ENCODE results near the gene KRTAP10-1.

The KRTAP10-1 gene

DNA sequence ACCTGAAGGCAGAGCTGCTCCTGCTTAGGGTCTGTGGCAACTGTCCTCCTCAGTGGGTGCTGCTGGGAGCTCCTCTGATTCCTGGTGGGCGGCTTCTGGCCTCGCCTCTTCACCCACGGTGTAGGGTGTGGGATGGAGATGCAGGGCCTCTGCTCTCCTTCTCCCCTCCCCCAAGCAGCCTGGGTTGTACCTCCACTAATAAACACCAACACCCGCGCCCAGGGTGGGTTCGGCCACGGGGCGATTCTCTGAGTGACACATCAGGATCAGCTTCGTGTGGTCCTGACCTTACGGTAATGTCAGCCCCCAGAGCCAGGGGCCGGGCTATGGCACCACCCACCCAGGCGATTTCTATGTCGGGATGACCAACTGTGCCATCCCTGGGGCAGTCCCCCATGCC is 23.7 kb downstream of the KRTAP10-1 start:
- no peaks in the 10 kb centered on the region for H3K27me3 ChIP-seq
- no peak overlapping the region for H3K4me3 ChIP-seq
- H3K4me2 ChIP-seq: peak overlapping the region in 4 of 11 experiments; percentile 68 to 78 (median 75); a peak in 3 of 22 replicates

DNA sequence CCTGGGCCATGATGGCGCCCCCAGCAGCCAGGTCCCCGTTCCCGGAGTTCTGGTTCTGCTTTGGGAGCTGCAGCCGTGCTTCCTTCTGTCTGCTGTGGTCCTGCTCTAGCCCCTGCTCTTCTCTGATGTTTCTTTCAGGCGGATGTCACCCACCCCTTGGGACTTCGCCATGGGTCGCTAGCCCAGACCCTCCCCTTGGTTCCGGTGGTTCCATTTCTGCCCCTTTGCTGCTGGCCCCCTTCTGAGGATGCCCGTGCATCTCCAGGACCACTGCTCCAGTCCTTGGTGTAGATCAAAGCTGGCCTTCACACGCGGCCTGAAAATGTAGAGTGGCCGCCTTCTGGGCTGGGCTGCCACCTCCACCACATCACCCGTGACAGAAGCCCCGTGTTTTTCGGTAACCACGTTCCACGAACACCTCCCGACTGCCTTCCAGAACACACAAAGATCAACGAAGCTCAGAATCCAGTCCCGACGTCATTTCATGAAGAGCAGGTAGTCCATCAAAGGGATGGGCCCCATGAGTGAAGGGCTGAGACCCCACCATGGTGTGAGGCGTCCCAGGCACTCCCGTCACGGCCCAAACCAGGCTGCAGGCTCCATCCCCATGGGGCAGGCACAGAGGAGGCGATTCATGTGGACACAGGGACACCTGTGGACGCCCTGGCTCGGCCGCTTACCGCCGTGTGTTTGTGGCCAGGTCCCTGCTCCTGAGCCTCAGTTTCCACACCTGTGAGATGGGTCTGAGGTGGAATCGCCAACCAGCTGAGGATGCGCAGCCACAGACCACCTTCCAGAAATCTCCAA is 24.4 kb downstream of the KRTAP10-1 start:
- Histone ChIP-seq H3K4me3 (no peak overlapping the region), H3K27ac (peak overlapping the region in 6 of 11 experiments; percentile 18 to 57 (median 38); a peak in 10 of 22 replicates), H3K9ac (peak overlapping the region in 4 of 11 experiments; percentile 11 to 35 (median 18); a peak in 5 of 22 replicates), H3K4me1 (peaks cover 5 to 32% (median 24%) of the 10 kb centered on the region in 10 experiments), H3K36me3 (peaks cover 0 to 10% (median 0%) of the 10 kb centered on the region in 11 experiments; a peak in 1 of 22 replicates), H3K4me2 (peak overlapping the region in 9 of 11 experiments; percentile 43 to 84 (median 74); a peak in 18 of 22 replicates), H4K20me1 (peaks cover 0 to 18% (median 0%) of the 10 kb centered on the region in 11 experiments; a peak in 2 of 22 replicates), H3K9me3 (replicated peaks in 1 of 11) (peaks cover 0 to 18% (median 0%) of the 10 kb centered on the region in 11 experiments; a peak in 3 of 22 replicates), H3K27me3 (no peaks in the 10 kb centered on the region)
- peak in 1 of 11 experiments; percentile 1; a peak in 2 of 22 replicates for TF ChIP-seq Cebpa-rat (IDR thresholded peaks at IDR 0.05)

More for the DNA sequence above, 23.7 kb downstream of the KRTAP10-1 start:
- H3K36me3 ChIP-seq: peaks cover 0 to 3% (median 0%) of the 10 kb centered on the region in 11 experiments; a peak in 1 of 22 replicates
- TF ChIP-seq Cebpa-rat (IDR thresholded peaks at IDR 0.05): no peak
- H3K4me1 ChIP-seq: peaks cover 0 to 29% (median 21%) of the 10 kb centered on the region in 10 experiments; a peak in 17 of 20 replicates
- no peak overlapping the region for H3K9ac ChIP-seq
- H3K9me3 ChIP-seq (replicated peaks in 1 of 11): peaks cover 0 to 18% (median 0%) of the 10 kb centered on the region in 11 experiments; a peak in 3 of 22 replicates
- peaks cover 0 to 11% (median 0%) of the 10 kb centered on the region in 11 experiments; a peak in 1 of 22 replicates for H4K20me1 ChIP-seq
- H3K27ac ChIP-seq: no peak overlapping the region

DNA sequence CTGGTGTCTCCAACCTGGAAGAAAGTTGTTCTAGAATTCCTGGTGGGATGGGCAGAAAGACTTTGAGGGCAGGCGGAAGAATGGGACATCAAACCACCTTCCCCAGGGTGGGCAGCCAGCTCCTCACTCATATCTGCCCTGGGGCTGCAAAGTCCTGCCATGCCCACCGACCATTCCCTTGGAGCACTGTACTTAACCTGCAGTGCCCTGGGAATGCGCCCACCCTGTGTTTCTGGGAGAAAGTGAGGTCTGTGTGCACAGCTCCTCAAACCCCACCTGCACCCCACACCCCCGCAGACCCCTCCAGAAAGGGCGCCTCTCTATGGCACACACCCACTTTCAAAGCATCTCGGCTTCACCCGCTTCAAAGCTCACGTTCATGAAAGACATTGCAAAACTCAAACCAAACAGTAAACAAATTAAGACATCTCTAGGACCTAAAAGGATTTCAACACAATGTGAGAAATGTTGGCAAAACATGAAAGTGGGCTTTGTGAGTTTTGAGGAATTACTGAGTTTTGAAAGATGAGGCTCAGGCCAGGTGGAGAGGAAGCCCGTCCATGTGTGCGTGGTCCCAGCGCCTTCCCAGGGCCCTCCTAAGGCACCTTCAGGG is 25.1 kb downstream of the KRTAP10-1 start:
- Histone ChIP-seq H3K36me3 (peaks cover 0 to 10% (median 0%) of the 10 kb centered on the region in 11 experiments; a peak in 2 of 22 replicates), H3K4me2 (peak overlapping the region in 9 of 11 experiments; percentile 43 to 84 (median 74); a peak in 18 of 22 replicates), H3K4me1 (peaks cover 10 to 39% (median 32%) of the 10 kb centered on the region in 10 experiments), H3K9me3 (replicated peaks in 1 of 11) (peaks cover 0 to 18% (median 0%) of the 10 kb centered on the region in 11 experiments; a peak in 3 of 22 replicates), H3K27ac (peak overlapping the region in 5 of 11 experiments; percentile 29 to 57 (median 43); a peak in 9 of 22 replicates), H3K27me3 (no peaks in the 10 kb centered on the region), H3K4me3 (no peak overlapping the region), H4K20me1 (peaks cover 0 to 26% (median 0%) of the 10 kb centered on the region in 11 experiments; a peak in 2 of 22 replicates), H3K9ac (peak overlapping the region in 4 of 11 experiments; percentile 11 to 35 (median 18); a peak in 5 of 22 replicates)
- peak in 3 of 11 experiments; percentile 22 to 62 (median 39); a peak in 2 of 22 replicates for TF ChIP-seq Cebpa-rat (IDR thresholded peaks at IDR 0.05)

DNA sequence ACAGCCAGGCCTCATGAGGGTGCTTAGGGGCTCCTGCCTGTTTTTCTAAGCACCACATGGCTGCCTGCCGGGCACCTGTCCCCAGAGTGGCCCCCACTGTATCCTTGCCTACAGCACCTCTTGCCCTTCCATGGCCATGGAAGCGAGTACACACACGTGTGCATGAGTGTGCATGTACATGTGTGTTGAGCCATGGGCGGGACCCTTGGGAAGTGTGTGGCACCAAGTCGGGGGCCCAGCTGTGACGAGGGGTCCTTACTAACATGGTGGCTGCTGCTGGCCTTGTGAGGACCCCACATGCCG is 25.8 kb downstream of the KRTAP10-1 start:
- H3K9me3 ChIP-seq (replicated peaks in 1 of 11): peaks cover 0 to 12% (median 0%) of the 10 kb centered on the region in 11 experiments; a peak in 2 of 22 replicates
- H3K27ac ChIP-seq: peak overlapping the region in 3 of 11 experiments; percentile 25 to 52 (median 39); a peak in 4 of 22 replicates
- no peak overlapping the region for H3K9ac ChIP-seq
- TF ChIP-seq Cebpa-rat (IDR thresholded peaks at IDR 0.05): no peak
- H3K4me1 ChIP-seq: peaks cover 10 to 43% (median 34%) of the 10 kb centered on the region in 10 experiments
- H3K36me3 ChIP-seq: peaks cover 0 to 10% (median 0%) of the 10 kb centered on the region in 11 experiments; a peak in 2 of 22 replicates
- no peak overlapping the region for H3K4me3 ChIP-seq
- peak overlapping the region in 9 of 11 experiments; percentile 43 to 84 (median 74); a peak in 14 of 22 replicates for H3K4me2 ChIP-seq
- H3K27me3 ChIP-seq: no peaks in the 10 kb centered on the region
- peaks cover 0 to 27% (median 0%) of the 10 kb centered on the region in 11 experiments; a peak in 2 of 22 replicates for H4K20me1 ChIP-seq

DNA sequence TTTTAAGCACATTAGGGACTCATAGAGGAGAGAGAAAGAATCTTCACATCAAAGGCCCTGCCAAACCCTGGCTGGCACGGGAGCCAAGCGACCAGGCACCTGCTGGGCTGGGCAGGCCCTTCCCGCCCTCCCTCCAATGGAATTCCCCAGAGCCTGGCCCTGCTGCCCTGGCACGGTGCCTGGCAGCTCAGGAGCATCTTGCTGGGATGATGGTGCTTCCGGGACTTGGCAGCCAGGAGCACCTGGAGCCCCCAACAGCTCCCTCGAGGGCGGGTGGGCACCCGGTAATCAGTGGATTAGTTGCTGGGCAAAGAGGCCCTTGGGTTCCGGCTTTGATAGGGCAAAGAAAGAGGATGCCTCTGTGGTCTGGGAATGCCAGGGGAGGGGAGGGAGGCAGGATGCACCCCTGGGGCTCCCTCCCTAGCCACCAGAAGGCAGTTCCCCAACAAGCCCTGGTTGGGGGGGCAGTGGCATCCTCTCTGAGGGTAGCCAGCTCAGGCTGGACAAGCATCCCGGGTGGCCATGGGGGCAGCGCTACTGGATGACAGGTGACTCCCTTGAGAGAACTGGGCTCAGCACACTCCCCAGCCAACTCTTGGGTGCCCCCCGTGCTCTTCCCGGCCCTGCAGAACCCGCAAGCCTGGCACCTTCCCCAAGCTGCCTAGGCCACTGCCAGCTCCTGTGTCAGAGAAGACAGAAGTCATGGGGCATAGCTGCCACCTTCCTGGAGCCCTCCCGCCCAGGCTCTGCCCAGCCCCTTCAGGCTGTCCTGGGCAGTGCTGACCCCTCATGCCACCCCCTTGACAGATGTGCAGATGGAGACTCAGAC is 26.4 kb downstream of the KRTAP10-1 start:
- Histone ChIP-seq H3K9ac (no peak overlapping the region), H3K27me3 (no peaks in the 10 kb centered on the region), H3K4me1 (peaks cover 10 to 43% (median 34%) of the 10 kb centered on the region in 10 experiments), H3K4me2 (peak overlapping the region in 4 of 11 experiments; percentile 68 to 78 (median 76); a peak in 2 of 22 replicates), H3K9me3 (replicated peaks in 1 of 11) (peaks cover 0 to 12% (median 0%) of the 10 kb centered on the region in 11 experiments; a peak in 2 of 22 replicates), H3K4me3 (no peak overlapping the region), H4K20me1 (peaks cover 0 to 27% (median 0%) of the 10 kb centered on the region in 11 experiments; a peak in 2 of 22 replicates), H3K36me3 (peaks cover 0 to 15% (median 4%) of the 10 kb centered on the region in 11 experiments; a peak in 7 of 22 replicates), H3K27ac (0 out of 22 replicates have a peak overlapping the region, but pooled peaks of 1 of the 11 experiments have one; percentile 52)
- no peak for TF ChIP-seq Cebpa-rat (IDR thresholded peaks at IDR 0.05)

DNA sequence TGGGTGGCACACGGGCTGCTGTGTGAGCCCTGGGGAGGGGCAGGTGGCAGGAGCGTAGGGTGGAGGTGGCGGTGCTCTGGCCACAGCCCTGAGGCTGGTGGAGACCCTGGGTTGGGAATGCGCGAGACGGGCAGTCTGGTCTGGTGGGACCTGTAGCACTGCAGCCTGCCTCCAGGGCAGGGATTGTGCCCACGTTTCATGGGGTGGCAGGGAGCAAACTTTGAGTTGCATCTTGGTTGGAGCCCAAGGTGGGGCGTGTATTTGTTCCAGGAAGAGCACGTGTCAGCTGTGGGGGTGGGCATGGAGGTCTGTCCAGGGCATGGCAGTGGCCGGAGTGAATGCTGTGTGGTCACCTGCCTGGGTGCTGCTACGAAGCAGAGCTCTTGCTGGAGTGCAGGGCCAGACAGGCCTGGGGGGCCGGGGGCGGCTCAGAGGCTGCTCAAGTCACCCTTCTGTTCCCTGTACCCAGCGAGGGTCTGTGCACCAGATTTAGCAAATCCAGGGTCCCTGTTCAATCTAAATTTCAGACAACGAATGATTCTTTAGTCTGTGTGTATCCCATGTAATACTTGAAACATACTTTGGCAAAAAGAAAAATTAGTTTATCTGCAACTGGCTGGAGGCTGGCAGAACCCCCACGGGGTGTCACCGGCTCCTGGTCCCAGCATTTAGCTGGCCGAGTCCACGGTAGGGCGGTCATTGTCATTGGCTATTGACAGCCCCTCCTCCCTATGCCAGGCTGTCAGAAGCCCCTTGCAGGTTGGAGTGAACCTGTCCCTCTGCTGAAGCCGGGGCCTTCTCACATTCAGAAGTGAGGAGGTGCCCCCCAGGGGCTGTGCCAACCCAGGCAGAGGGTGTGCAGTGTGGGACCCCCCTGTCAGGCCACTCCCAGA is 27.3 kb downstream of the KRTAP10-1 start:
- Histone ChIP-seq H3K4me3 (no peak overlapping the region), H3K9me3 (replicated peaks in 1 of 11) (peaks cover 0 to 12% (median 0%) of the 10 kb centered on the region in 11 experiments; a peak in 2 of 22 replicates), H3K27me3 (no peaks in the 10 kb centered on the region), H4K20me1 (peaks cover 0 to 27% (median 0%) of the 10 kb centered on the region in 11 experiments; a peak in 2 of 22 replicates), H3K4me2 (no peak overlapping the region), H3K36me3 (peaks cover 0 to 21% (median 6%) of the 10 kb centered on the region in 11 experiments; a peak in 8 of 22 replicates), H3K4me1 (peaks cover 10 to 43% (median 34%) of the 10 kb centered on the region in 10 experiments), H3K9ac (no peak overlapping the region), H3K27ac (no peak overlapping the region)
- no peak for TF ChIP-seq Cebpa-rat (IDR thresholded peaks at IDR 0.05)

DNA sequence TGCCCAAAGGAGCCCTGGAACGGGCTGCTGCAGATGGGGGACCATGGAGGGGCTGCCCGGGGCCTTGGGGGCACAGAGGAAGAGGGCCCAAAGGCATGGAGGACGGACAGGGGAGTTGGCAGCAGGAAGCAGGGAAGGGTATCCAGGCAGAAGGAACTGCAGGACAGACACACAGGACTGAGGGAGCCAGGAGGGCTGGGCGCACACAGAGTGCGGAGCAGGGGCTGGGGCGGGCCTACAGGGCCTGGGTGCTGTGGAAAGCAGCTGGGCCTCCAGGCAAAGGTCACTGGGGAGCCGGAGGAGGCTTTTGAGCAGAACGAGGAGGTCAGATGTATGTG is 28.1 kb downstream of the KRTAP10-1 start:
- TF ChIP-seq Cebpa-rat (IDR thresholded peaks at IDR 0.05): no peak
- H3K27me3 ChIP-seq: no peaks in the 10 kb centered on the region
- H3K9ac ChIP-seq: no peak overlapping the region
- peaks cover 0 to 5% (median 0%) of the 10 kb centered on the region in 11 experiments; a peak in 1 of 22 replicates for H3K9me3 ChIP-seq (replicated peaks in 1 of 11)
- H3K4me2 ChIP-seq: no peak overlapping the region
- no peak overlapping the region for H3K4me3 ChIP-seq
- no peak overlapping the region for H3K27ac ChIP-seq
- peaks cover 19 to 50% (median 40%) of the 10 kb centered on the region in 10 experiments for H3K4me1 ChIP-seq
- peaks cover 0 to 21% (median 6%) of the 10 kb centered on the region in 11 experiments; a peak in 9 of 22 replicates for H3K36me3 ChIP-seq
- peaks cover 0 to 27% (median 0%) of the 10 kb centered on the region in 11 experiments; a peak in 2 of 22 replicates for H4K20me1 ChIP-seq

Measured in BLaER1 treated with 17β-estradiol and CSF1 and Interleukin-3, amounts not matched to agents 10 nM and 100 nM (cell line).